HG03439 (cell line): ENCODE results near the gene MCEMP1.

ENCODE experiments used
- ATAC-seq: cut with Tn5 transposase; IDR thresholded peaks from one replicate; pipeline ENCODE4 v1.9.1; 2021; ENCODE audit warnings: mild to moderate bottlenecking, moderate library complexity; ENCODE audit not compliant: unreplicated experiment

The MCEMP1 gene

DNA sequence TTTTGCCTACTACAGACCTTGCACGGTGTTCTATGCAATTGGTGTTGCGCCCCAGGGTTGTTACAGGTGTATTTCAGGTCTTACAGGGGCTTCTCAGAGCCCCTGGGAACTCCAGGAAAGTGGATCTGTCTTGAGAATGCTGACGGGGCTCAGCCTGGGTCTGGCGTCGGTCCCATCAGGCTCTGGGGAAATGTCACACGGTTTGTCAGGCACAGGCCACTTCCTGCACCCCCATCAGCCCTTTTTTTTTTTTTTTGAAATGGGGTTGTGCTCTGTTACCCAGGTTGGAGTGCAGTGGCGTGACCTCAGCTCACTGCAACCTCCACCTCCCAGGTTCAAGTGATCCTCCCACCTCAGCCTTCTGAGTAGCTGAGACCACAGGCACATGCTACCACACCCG lies 41.8 kb downstream of the MCEMP1 start:
- ATAC-seq: no peak

- no peak for ATAC-seq
Measured at GRCh38 chr19:7720351-7720750, 43.5 kb downstream of the MCEMP1 start.

GRCh38 chr19:7722231-7722651 lies 45.4 kb downstream of the MCEMP1 start:
- ATAC-seq: no peak

DNA sequence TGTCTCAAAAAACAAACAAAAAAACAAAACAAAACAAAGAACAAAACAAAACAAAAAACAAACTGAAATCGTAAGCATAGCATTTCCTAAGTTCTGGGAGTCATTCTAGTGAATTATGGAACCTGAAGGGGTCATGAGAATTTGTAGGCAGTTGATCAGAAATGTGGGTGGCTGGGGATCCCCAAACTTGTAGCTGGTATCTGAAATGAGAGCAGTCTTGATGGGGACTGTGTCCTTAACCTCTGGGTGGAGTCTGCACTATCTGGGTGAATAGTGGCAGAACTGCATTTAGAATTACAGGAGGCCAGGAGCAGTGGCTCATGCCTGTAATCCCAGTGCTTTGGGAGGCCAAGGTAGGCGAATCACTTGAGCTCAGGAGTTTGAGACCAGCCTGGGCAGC lies 48.9 kb downstream of the MCEMP1 start:
- ATAC-seq: no peak

- ATAC-seq: no peak
Measured at GRCh38 chr19:7729211-7729610, 52.3 kb downstream of the MCEMP1 start.
